H9 (cell line): Measurements from ENCODE around the gene ITGBL1. TPM values are rescaled to one million over a fixed set of nuclear protein-coding genes. Genes with fewer than 3 reads are reported as not detected.

Source experiments
- DNase-seq: peaks from one replicate; pipeline ENCODE4 v3.0.0-alpha.2; 2017
- H2AFZ ChIP-seq: one replicate; pipeline ENCODE4 v1.6.1; 2013; ENCODE audit warnings: mild to moderate bottlenecking, low read length, control low read depth, moderate library complexity
- H2AK5ac ChIP-seq: 2 replicates; pipeline ENCODE4 v1.6.1; 2013; ENCODE audit warnings: low read length, control low read depth, mixed read lengths; ENCODE audit not compliant: insufficient read length
- H2BK120ac ChIP-seq: one replicate; pipeline ENCODE4 v1.6.1; 2013; ENCODE audit warnings: low read depth, mild to moderate bottlenecking, low read length, control low read depth, inconsistent platforms; ENCODE audit not compliant: poor library complexity, severe bottlenecking
- H2BK12ac ChIP-seq: 2 replicates; pipeline ENCODE4 v1.6.1; 2013; ENCODE audit warnings: low read length, control low read depth, mixed read lengths, low read depth; ENCODE audit not compliant: insufficient read length
- H2BK15ac ChIP-seq: 2 replicates; pipeline ENCODE4 v1.6.1; 2013; ENCODE audit warnings: low read depth, low read length, control low read depth
- H2BK20ac ChIP-seq: one replicate; pipeline ENCODE4 v1.6.1; 2013; ENCODE audit warnings: low read depth, mild to moderate bottlenecking, low read length, control low read depth, inconsistent platforms; ENCODE audit not compliant: poor library complexity, severe bottlenecking
- H2BK5ac ChIP-seq: 2 replicates; pipeline ENCODE4 v1.6.1; 2013; ENCODE audit warnings: low read length, control low read depth, mixed read lengths; ENCODE audit not compliant: insufficient read length
- H3K14ac ChIP-seq: 2 replicates; pipeline ENCODE4 v1.6.1; 2013; ENCODE audit warnings: low read length, control low read depth; ENCODE audit not compliant: insufficient read depth
- H3K18ac ChIP-seq: 2 replicates; pipeline ENCODE4 v1.6.1; 2013; ENCODE audit warnings: low read depth, mild to moderate bottlenecking, mixed read lengths, low read length, control low read depth; ENCODE audit not compliant: insufficient read length
- H3K23ac ChIP-seq: 2 replicates; pipeline ENCODE4 v1.6.1; 2013; ENCODE audit warnings: low read length, control low read depth, mixed read lengths, low read depth; ENCODE audit not compliant: insufficient read length
- H3K23me2 ChIP-seq: 2 replicates; pipeline ENCODE4 v1.6.1; 2013; ENCODE audit warnings: low read depth, mild to moderate bottlenecking, mixed read lengths, low read length, control low read depth; ENCODE audit not compliant: insufficient read length, poor library complexity, severe bottlenecking
- H3K27ac ChIP-seq: 2 replicates; pipeline ENCODE4 v1.5.1; 2013; ENCODE audit warnings: low read length, control low read depth, mixed read lengths, low read depth; ENCODE audit not compliant: insufficient read length
- H3K27me3 ChIP-seq: 2 replicates; pipeline ENCODE4 v1.6.1; 2013; ENCODE audit warnings: low read length, control low read depth, inconsistent platforms; ENCODE audit not compliant: insufficient read depth
- H3K4ac ChIP-seq: 2 replicates; pipeline ENCODE4 v1.6.1; 2013; ENCODE audit warnings: low read depth, mild to moderate bottlenecking, control low read depth, inconsistent platforms, low read length, moderate library complexity
- H3K4me1 ChIP-seq: 2 replicates; pipeline ENCODE4 v1.6.1; 2013; ENCODE audit warnings: low read length, control low read depth, inconsistent platforms; ENCODE audit not compliant: insufficient read depth
- H3K4me2 ChIP-seq: 2 replicates; pipeline ENCODE4 v1.6.1; 2013; ENCODE audit warnings: low read length, control low read depth, mixed read lengths; ENCODE audit not compliant: insufficient read length, insufficient read depth
- H3K56ac ChIP-seq: 2 replicates; pipeline ENCODE4 v1.6.1; 2013; ENCODE audit warnings: low read depth, mild to moderate bottlenecking, mixed read lengths, low read length, control low read depth; ENCODE audit not compliant: insufficient read length
- H3K79me1 ChIP-seq: 2 replicates; pipeline ENCODE4 v1.6.1; 2013; ENCODE audit warnings: low read depth, mild to moderate bottlenecking, moderate library complexity, low read length, control low read depth, inconsistent platforms; ENCODE audit not compliant: insufficient read depth, poor library complexity, severe bottlenecking
- H3K79me2 ChIP-seq: 2 replicates; pipeline ENCODE4 v1.6.1; 2013; ENCODE audit warnings: low read length, control low read depth, inconsistent platforms; ENCODE audit not compliant: insufficient read depth
- H3K9ac ChIP-seq: 2 replicates; pipeline ENCODE4 v1.6.1; 2013; ENCODE audit warnings: low read length, control low read depth, mixed read lengths; ENCODE audit not compliant: insufficient read length; ENCODE audit errors: extremely low read depth
- H3K9me3 ChIP-seq: one replicate; pipeline ENCODE4 v1.6.1; 2013; ENCODE audit warnings: low read depth, low read length, inconsistent platforms; ENCODE audit not compliant: control insufficient read depth
- H3T11ph ChIP-seq: one replicate; pipeline ENCODE4 v1.6.1; 2013; ENCODE audit warnings: mild to moderate bottlenecking, low read length, control low read depth, inconsistent platforms
- H4K20me1 ChIP-seq: one replicate; pipeline ENCODE4 v1.6.1; 2013; ENCODE audit not compliant: control insufficient read depth, insufficient read length, insufficient read depth
- H4K5ac ChIP-seq: 2 replicates; pipeline ENCODE4 v1.6.1; 2013; ENCODE audit warnings: low read depth, mild to moderate bottlenecking, mixed read lengths, low read length, control low read depth; ENCODE audit not compliant: insufficient read length
- H4K8ac ChIP-seq: replicated peaks from 2 replicates; pipeline ENCODE4 v1.6.1; 2013; ENCODE audit warnings: low read length, control low read depth, mixed read lengths, low read depth; ENCODE audit not compliant: insufficient read length
- H4K91ac ChIP-seq: 2 replicates; pipeline ENCODE4 v1.6.1; 2013; ENCODE audit warnings: low read depth, mild to moderate bottlenecking, moderate library complexity, mixed read lengths, low read length, control low read depth; ENCODE audit not compliant: insufficient read length
- H3K27ac Mint-ChIP-seq, 3 experiments: 2 replicates in 2 of 3; 3 replicates in 1 of 3; pipeline ENCODE4 v1.8.0; 2020 to 2021; ENCODE audit warnings: mixed read lengths in 3 of 3, mild to moderate bottlenecking in 1 of 3, moderate library complexity in 1 of 3
- H3K27me3 Mint-ChIP-seq: 2 replicates; pipeline ENCODE4 v1.8.0; 2021; ENCODE audit warnings: low read depth, mild to moderate bottlenecking, moderate library complexity, mixed read lengths
- H3K36me3 Mint-ChIP-seq, 3 experiments: 2 replicates in 2 of 3; 3 replicates in 1 of 3; pipeline ENCODE4 v1.8.0; 2020 to 2021; ENCODE audit warnings: low read depth in 3 of 3, mixed read lengths in 3 of 3; ENCODE audit not compliant: insufficient read depth in 1 of 3
- H3K4me1 Mint-ChIP-seq, 2 experiments: 2 replicates each; pipeline ENCODE4 v1.8.0; 2020; ENCODE audit warnings: mixed read lengths in 2 of 2
- H3K4me3 Mint-ChIP-seq, 2 experiments: 2 replicates in 1 of 2; 3 replicates in 1 of 2; pipeline ENCODE4 v1.8.0; 2020 to 2021; ENCODE audit warnings: mild to moderate bottlenecking in 2 of 2, mixed read lengths in 2 of 2, moderate library complexity in 1 of 2
- H3K9me3 Mint-ChIP-seq, 2 experiments: 2 replicates in 1 of 2; 3 replicates in 1 of 2; pipeline ENCODE4 v1.8.0; 2020; ENCODE audit warnings: mild to moderate bottlenecking in 2 of 2, mixed read lengths in 2 of 2, moderate library complexity in 1 of 2
- WGBS: extraction: QIAGEN DNeasy Blood & Tissue Kit; methylation state at CpG from one replicate; pipeline ENCODE4 v1.1.7; 2013; ENCODE audit warnings: missing lambda C conversion rate, low lambda C conversion rate, mixed read lengths; ENCODE audit not compliant: insufficient read length; ENCODE audit errors: extremely low coverage; 5-methylcytosine and 5-hydroxymethylcytosine counted together
- total RNA-seq: library from RNA; stranded (reverse); gene quantifications from 2 replicates; pipeline ENCODE4 v1.2.1, GENCODE V29; 2021
- TF ChIP-seq, protein P1 (sequence below): fragments of 200-600 bp; sonication (generic); conservative IDR thresholded peaks from 3 replicates; pipeline ENCODE4 v1.8.0; 2021; ENCODE audit warnings: antibody characterized with exemption, mild to moderate bottlenecking

ITGBL1 gene
- total RNA-seq, 1 experiment from 2014 or later = not detected

DNA sequence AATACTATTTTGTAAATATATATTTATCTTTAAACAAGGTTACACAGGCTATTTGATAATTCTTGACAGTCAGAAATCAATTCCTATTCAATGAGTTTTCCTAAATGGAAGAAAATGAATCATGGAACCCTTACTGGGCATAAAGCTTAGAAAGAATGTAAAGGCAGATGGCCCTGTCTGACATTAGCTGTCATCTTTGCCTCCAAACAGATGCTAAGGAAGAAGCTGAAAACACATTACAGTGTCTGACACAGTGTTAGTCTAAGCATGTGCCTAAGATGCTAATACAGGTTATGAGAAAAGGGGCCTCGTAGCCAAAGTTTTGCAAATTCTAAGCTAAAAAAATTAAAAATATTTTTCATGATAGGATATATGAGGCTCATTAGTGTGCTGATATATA lies 112.8 kb downstream of the ITGBL1 start:
- H4K5ac ChIP-seq = no peak overlapping the region
- no peaks in the 10 kb centered on the region for H3K9me3 Mint-ChIP-seq
- no peak overlapping the region for H2BK15ac ChIP-seq
- no peak overlapping the region for H3K23ac ChIP-seq
- no peaks in the 10 kb centered on the region for H3K79me1 ChIP-seq
- no peak overlapping the region for H4K8ac ChIP-seq
- H3K18ac ChIP-seq = no peak overlapping the region
- no peak overlapping the region for H2AFZ ChIP-seq
- H2AK5ac ChIP-seq = no peak overlapping the region
- H2BK20ac ChIP-seq = no peak overlapping the region
- H3T11ph ChIP-seq = no peak overlapping the region
- no peak overlapping the region for H3K27ac ChIP-seq
- no peaks in the 10 kb centered on the region for H3K79me2 ChIP-seq
- H3K4ac ChIP-seq = no peak overlapping the region
- H3K36me3 Mint-ChIP-seq = no peaks in the 10 kb centered on the region
- no peak overlapping the region for H3K9ac ChIP-seq
- H3K4me3 Mint-ChIP-seq = no peak overlapping the region
- no peak overlapping the region for H3K56ac ChIP-seq
- H3K9me3 ChIP-seq = no peaks in the 10 kb centered on the region
- no CpG with 5 or more reads among the region's 1 CpG for whole genome bisulfite sequencing
- no peaks in the 10 kb centered on the region for H3K27me3 ChIP-seq
- no peaks in the 10 kb centered on the region for H4K20me1 ChIP-seq
- no peaks in the 10 kb centered on the region for H3K4me1 ChIP-seq
- no peak overlapping the region for H3K27ac Mint-ChIP-seq
- no peak overlapping the region for H2BK5ac ChIP-seq
- H2BK120ac ChIP-seq = no peak overlapping the region
- no peaks in the 10 kb centered on the region for H3K27me3 Mint-ChIP-seq
- DNase-seq = no peak
- no peaks in the 10 kb centered on the region for H3K4me1 Mint-ChIP-seq
- H3K4me2 ChIP-seq = no peak overlapping the region
- H2BK12ac ChIP-seq = no peak overlapping the region
- TF ChIP-seq, protein P1, sequence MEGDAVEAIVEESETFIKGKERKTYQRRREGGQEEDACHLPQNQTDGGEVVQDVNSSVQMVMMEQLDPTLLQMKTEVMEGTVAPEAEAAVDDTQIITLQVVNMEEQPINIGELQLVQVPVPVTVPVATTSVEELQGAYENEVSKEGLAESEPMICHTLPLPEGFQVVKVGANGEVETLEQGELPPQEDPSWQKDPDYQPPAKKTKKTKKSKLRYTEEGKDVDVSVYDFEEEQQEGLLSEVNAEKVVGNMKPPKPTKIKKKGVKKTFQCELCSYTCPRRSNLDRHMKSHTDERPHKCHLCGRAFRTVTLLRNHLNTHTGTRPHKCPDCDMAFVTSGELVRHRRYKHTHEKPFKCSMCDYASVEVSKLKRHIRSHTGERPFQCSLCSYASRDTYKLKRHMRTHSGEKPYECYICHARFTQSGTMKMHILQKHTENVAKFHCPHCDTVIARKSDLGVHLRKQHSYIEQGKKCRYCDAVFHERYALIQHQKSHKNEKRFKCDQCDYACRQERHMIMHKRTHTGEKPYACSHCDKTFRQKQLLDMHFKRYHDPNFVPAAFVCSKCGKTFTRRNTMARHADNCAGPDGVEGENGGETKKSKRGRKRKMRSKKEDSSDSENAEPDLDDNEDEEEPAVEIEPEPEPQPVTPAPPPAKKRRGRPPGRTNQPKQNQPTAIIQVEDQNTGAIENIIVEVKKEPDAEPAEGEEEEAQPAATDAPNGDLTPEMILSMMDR = no peak
- no peak overlapping the region for H4K91ac ChIP-seq
- H3K14ac ChIP-seq = no peak overlapping the region
- H3K23me2 ChIP-seq = no peaks in the 10 kb centered on the region
